Measurements from ENCODE around the gene NET1.
A peak's percentile ranks its signal among the peaks of the same experiment; 100 is the strongest.
"Not testable (repeated sequence)": the region's sequence is repeated elsewhere in the genome, so short reads cannot be mapped to it uniquely, and the experiment has no call there.

NET1 gene, protein sequence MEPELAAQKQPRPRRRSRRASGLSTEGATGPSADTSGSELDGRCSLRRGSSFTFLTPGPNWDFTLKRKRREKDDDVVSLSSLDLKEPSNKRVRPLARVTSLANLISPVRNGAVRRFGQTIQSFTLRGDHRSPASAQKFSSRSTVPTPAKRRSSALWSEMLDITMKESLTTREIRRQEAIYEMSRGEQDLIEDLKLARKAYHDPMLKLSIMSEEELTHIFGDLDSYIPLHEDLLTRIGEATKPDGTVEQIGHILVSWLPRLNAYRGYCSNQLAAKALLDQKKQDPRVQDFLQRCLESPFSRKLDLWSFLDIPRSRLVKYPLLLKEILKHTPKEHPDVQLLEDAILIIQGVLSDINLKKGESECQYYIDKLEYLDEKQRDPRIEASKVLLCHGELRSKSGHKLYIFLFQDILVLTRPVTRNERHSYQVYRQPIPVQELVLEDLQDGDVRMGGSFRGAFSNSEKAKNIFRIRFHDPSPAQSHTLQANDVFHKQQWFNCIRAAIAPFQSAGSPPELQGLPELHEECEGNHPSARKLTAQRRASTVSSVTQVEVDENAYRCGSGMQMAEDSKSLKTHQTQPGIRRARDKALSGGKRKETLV

DNA sequence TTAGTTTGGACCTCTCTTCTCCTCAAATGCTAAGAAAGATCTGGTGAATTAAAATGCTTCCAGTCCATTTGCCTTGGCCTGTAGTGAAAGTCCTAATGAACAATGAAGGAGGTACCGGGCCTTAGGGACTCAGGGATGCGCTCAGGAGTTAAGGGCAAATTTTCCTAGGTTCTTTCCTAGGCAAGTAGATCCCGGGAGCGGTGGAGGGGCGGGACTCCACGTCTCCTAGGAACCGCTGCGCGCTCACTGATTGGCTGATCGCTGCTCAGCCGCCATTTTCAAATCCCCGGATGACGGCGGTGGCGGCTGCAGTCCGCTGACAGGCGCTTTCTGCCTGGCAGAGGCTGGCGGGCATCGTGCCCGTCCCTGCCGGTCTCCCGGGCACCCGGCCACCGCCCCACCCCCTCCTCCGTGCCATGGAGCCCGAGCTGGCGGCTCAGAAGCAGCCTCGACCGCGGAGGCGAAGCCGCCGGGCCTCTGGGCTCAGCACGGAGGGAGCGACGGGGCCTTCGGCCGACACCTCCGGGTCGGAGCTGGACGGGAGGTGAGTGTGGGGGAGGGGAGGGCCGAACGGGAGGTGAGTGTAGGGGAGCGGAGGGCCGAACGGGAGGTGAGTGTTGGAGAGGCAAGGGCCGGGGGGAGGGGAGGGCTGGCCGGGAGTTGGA is at the start of gene NET1:
NET1 (plus strand) TSS at position 281 of the 665 bp plus-strand sequence; CDS start at position 417, 136 bp downstream.
- peak; percentile 49 for DNase-seq (ENCODE audit: low spot score)

DNA sequence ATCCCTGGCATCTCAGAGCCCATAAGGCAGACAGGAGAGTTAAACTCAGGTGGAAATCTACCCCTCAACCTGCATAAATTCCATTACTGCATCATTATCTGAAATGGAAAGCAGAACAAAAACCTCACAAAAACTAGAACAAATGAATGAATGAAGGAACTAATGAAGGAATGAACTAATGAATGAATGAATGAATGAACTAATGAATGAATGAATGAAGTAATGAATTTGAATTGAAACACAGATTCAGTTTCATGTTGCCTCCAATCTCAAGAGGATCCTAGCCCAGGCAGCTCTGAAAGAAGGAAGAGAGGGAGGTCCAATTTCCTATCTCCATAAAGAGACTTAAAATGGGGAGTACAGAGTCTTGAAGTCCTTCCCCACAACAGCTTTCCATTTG is 49.5 kb upstream of the NET1 start:
- no peak for DNase-seq (ENCODE audit: low spot score)

DNA sequence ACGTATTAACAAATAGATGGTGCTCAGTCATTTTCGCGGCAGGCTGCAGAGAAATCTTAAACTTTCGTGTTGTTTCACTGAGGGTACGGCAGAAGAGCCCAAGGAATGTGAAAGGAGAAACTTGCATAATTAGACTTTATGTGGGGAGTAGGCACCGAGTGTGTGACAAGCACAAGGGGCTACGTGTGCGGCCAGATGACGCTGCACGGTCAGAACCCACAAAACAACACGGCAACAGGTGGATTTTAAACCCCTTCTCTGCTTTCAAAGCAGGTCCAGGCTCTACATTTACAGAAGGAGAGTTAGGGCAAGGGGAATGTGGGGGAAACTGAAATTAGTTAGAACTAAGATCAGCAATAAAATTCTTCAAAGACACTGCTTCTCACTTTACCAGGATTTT is 48.0 kb upstream of the NET1 start:
- DNase-seq (ENCODE audit: low spot score): no peak

DNA sequence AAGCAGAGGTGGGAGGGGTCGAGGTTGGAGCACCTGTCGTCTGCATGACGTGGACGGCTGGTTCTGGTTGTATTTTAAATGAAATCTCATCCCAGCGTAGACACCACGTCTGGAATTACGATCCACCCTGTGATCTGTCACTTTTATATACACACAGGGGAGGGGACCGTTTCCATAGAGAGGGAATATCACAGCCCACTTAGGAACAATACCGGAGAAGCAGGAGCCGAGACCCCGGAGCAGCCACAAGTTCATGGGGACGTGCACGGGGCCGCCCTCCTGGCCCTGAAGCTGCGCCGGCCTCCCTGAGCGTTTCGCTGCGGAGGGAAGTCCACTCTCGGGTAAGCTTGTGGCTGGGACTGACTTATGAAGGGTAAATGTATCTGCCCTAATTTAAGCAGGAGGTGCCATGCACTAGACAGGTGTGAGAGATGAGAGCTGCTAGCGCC is 47.4 kb upstream of the NET1 start, which contains the start of gene UCN3:
UCN3 (plus strand) TSS at position 77 of the 449 bp plus-strand sequence. CDS start 8,755 bp downstream, outside the sequence.
- DNase-seq (ENCODE audit: low spot score): no peak

DNA sequence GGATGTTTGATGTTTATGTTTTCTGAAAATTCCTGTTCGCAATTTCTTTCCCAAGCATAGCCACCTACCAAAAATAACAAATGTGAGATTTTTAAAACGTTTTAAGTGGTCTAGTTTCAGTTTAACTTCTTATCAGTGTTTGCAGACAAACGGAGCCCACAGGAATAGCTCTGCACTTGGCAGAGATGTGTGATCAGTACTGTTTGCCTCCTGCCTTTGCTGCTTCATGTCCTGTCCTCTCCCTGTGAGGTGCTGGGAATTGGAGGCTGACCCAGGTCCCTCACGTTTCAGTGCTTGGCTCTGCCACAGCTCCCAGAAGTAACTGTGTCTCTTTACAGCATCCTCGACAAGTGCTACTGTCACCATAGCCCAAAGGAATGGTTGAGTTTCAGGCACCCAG is 46.4 kb upstream of the NET1 start:
- DNase-seq (ENCODE audit: low spot score): no peak

DNA sequence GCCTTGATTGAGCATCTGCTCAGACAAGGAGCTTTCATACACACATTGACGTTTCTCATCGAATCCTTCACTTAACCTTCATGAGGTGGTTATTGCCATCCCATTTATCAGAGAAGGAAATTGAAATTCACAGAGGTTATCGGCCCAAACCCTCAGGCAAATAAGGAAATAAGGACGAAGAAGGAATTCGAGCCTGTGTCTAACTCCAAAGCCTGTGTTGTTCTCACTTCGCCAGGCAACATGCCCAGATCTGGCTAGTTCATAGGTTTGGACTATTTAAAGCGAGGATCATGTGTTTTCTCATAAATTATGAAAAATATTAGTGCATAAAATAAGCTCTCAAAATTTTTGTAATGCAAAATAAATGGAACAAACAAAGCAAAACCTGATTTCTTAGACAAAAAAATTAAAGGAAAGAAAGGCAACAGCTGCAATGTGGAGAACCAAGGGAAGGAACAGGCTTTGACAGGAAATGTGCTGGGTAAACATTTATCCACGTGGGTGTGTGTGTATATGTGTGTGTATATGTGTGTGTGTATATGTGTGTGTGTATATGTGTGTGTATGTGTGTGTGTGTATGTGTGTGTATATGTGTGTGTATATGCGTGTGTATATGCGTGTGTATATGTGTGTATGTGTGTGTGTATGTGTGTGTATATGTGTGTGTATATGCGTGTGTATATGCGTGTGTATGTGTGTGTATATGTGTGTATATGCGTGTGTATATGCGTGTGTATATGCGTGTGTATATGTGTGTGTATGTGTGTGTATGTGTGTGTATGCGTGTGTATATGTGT is 42.8 kb upstream of the NET1 start:
- no peak for DNase-seq (ENCODE audit: low spot score)

DNA sequence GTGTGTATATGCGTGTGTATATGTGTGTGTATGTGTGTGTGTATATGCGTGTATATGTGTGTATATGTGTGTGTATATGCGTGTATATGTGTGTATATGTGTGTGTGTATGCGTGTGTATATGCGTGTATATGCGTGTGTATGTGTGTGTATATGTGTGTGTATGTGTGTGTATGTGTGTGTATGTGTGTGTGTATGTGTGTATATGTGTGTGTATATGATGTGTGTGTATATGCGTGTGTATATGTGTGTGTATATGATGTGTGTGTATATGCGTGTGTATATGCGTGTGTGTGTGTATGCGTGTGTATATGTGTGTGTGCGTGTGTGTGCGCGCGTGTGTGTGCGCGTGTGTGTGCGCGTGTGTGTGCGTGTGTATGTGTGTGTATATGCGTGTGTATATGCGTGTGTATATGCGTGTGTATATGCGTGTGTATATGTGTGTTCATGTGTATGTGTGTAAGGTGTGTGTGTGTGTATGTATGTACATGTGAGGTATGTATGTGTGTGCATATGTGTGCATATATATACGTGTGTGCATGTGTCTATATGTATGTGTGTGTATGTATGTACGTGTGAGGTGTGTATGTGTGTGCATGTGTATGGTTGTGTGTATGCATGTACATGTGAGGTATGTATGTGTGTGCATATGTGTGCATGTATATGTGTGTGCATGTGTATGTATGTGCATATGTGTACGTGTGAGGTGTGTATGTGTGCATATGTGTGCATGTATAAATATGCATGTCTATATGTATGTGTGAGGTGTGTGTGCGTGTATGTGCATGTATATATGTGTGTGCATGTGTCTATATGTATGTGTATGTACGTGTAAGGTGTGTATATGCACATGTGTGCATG is 41.6 kb upstream of the NET1 start:
- DNase-seq (ENCODE audit: low spot score): no peak

DNA sequence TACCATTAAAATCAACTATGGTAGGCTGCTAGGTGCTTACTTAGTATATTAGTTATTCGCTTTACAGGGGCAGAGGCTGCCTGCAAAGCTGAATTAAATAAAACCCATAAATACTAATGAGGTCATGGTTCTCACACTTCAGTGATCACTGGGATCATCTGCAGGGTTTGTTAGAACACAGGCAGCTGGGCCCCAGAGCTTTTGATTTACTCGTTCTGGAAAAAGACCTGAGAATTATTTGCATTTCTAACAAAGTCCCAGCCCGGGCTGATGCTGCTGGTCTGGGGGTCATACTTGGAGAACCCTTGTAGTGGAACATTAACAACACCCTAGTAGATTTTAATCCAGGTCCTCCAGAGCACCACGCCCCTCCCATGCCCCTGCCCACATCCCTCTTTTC is 39.0 kb upstream of the NET1 start:
- DNase-seq (ENCODE audit: low spot score): no peak

DNA sequence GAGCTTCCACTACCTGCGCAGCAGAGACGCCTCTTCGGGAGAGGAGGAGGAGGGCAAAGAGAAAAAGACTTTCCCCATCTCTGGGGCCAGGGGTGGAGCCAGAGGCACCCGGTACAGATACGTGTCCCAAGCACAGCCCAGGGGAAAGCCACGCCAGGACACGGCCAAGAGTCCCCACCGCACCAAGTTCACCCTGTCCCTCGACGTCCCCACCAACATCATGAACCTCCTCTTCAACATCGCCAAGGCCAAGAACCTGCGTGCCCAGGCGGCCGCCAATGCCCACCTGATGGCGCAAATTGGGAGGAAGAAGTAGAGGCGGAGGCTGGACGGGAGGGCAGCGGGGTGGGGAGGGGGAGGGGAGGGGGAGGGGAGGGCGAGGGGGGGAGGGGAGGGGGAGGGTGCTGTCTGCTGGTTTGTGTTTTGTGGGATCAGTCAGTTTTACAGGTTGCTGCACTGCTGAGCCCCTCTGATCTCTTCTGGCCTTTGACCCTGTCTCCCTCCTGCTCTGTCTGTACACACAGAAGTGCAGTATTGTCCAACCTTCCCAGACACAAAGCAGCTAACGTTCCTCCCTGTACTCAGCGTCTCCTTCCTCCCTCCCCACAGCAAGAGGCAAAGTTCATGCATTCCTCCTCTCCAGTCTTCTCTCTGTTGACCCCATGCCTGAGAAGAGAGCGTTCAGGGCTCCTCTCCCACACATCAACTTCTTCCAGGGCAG is 38.3 kb upstream of the NET1 start:
- no peak for DNase-seq (ENCODE audit: low spot score)

DNA sequence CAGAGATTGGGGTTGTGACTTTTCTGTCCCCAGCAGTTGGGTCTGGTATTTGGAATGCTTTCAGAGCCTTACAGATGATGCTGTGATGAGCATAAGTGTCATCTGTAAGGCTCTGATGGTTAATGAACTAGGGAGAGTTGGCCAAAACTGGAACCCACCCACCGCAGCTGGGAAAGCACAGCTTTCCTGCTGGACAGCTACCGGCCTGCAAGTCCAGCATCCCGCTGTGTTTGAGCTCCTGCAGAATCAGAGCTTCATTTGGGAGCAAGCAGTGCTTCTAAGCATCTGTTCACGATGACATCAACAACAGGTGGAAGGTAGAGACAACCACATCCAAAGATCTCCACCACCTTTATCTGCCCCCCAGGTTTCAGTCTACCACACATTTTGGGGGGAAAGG is 35.9 kb upstream of the NET1 start:
- DNase-seq (ENCODE audit: low spot score): no peak

DNA sequence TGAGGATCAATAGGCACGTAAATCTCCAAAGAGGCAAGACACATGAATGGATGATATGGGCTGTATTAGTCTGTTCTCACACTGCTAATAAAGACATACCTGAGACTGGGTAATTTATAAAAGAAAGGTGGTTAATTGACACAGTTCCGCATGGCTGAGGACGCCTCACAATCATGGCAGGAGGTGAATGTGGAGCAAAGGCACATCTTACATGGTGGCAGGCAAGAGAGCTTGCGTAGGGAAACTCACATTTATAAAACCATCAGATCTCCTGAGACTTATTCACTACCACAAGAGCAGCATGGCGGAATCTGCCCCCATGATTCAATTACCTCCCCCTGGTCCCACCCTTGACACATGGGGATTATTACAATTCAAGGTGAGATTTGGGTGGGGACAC is 33.2 kb upstream of the NET1 start:
- DNase-seq (ENCODE audit: low spot score): not testable (repeated sequence)

DNA sequence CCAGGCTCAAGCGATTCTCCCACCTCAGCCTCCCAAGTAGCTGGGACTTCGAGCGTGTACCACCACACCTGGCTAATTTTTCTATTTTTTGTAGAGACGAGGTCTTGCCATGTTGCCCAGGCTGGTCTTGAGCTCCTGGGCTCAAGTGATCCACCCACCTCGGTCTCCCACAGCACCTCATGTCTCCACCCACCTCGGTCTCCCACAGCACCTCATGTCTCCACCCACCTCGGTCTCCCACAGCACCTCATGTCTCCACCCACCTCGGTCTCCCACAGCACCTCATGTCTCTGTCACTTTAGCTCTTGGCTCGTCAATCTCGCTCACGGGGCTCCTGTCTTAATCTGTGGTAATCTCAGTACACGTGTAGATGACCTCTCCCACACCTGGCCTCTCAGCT is 32.0 kb upstream of the NET1 start:
- not testable (repeated sequence) for DNase-seq (ENCODE audit: low spot score)

DNA sequence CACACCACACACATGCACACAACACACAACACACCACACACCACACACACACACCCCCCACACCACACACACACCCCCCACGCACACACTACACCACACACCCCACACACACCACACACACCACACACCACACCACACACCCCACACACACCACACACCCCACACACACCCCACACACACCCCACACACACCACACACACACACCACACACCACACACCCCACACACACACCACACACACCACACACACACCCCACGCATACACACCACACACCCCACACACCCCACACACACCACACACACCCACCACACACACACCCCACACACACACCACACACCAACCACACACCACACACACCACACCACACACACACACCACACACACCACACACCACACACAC is 31.2 kb upstream of the NET1 start:
- no peak for DNase-seq (ENCODE audit: low spot score)

DNA sequence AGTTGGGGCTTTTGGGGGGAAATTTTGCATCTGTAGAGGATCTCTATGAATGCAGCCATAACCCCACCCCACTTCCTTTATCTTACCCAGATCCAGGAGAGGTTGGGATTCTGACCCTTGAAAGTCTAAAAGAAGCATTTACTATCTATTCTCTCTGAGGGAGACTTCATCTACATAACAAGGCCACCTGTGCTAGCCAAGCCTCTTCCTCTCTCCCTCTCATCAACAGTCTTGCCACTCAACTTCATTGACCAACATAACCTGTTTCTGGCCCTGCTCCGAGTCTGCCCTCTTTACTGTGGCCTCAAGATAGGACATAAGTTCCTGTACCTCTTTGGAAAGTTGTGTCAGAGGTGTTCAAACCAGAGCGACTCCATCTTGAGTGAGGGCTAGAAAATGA is 27.1 kb upstream of the NET1 start:
- no peak for DNase-seq (ENCODE audit: low spot score)

DNA sequence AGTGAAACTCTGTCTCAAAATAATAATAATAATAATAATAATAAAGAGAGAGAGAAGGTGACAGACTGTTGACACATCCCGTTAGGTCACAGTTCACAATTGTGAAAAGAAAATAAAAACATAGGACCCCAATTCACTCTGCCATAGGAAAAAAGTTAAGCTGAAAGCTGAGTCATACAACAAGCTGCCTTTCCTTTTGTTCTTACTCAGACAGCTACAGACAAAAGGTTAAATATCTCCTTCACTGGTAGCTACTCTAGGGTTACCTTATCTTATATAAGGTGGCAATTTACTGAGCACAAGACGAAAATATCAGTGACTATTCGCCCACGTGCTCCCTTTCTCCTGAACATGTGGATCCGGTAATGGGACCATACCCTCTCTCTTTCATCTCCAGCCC is 25.2 kb upstream of the NET1 start:
- DNase-seq (ENCODE audit: low spot score): no peak

DNA sequence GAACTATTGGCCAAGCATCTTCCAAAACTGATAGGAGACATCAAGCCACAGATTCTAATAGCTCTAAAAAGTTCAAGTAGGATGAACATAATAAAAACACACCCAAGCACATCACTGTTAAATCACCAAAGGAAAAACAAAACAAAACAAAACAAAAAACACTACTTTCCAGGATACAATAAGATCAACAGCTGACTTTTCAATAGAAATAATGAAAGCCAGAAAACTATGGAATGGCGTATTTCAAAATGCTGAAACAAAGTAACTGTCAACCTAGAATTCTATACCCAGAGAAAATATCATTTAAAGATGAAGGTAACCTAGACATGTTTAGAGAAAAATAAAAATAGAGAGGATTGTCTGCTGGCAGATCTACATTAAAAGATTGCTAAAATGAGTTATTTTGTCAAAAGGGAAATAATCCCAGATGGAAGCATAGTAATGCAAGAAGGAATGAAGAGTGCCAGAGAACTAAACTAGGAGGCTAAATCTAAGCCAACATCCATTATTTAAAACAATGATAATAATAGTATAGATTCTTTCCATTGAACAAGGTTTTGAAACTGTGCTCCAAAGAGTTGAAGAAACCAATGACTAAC is 21.7 kb upstream of the NET1 start:
- no peak for DNase-seq (ENCODE audit: low spot score)

DNA sequence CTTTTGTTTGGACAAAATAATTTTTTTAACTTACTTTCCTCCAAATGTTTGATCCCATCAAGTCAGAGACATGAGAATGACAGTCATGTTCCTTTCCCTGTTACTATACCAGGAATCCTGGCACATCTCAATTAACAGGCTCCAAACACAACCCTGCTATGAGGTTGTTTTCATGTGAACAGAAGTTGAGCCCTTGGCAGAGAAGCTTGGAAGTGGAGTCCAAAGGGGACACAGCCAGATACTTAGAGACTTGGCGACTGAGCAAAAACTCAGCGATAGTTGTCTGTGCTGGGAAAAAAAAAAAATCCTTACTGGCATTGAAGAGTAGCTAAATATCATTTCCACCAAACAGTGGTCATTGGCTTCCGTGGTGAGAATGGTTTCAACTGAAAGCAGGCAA is 20.6 kb upstream of the NET1 start:
- no peak for DNase-seq (ENCODE audit: low spot score)

DNA sequence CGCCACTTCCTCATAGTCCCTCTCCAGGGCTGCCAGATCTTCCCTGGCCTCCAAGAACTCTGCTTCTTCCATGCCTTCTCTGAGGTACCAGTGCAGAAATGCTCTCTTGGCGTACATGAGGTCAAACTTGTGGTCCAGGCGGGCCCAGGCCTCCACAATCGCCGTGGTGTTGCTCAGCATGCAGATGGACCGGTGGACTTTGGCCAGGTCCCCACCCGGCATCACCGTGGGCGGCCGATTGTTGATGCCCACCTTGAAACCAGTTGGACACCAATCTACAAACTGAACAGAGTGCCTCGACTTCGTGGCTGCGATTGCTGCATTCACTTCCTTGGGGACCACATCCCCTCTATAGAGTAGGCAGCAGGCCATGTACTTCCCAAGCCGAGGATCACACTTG is 18.8 kb upstream of the NET1 start:
- no peak for DNase-seq (ENCODE audit: low spot score)

DNA sequence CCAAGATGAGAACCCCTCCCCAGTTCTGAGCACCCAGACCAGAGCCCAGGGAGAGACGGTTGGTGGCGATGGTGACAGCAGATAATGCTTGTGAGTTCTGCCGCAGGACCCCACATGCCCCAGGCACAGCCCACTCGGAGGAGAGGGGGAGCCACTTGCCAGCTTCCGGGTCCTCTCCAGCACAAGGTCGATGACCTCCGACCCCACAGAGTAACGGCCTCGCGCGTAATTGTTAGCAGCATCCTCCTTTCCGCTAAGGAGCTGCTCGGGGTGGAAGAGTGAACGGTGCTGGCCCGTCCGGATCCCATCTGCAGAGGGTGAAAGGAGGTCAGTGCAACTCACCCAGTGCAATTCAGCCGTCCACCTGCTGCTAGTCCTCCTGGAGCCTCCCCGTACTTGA is 17.2 kb upstream of the NET1 start:
- no peak for DNase-seq (ENCODE audit: low spot score)

Measured in CD4-positive, alpha-beta T cell treated with Interleukin-6 at 100 ng/mL for 8 hours (primary cell).